Retinal pigment epithelial cell (primary cell): ENCODE results near the gene WWTR1.

Experiments used
- DNase-seq: peaks from one replicate; pipeline ENCODE4 v3.0.0-alpha.2; 2010; ENCODE audit warnings: low read depth
- H3K4me3 ChIP-seq: 2 replicates; pipeline ENCODE4 v1.5.1; 2011; ENCODE audit warnings: mild to moderate bottlenecking, low read length, control low read depth, moderate library complexity
- CTCF ChIP-seq: conservative IDR thresholded peaks from 2 replicates; pipeline ENCODE4 v1.5.1; 2011; ENCODE audit warnings: low read depth, low read length, control low read depth, inconsistent platforms

The WWTR1 gene

GRCh38 chr3:149472030-149472797 is 185.6 kb downstream of the WWTR1 start:
- no peak for DNase-seq
- no peak overlapping the region for H3K4me3 ChIP-seq
- TF ChIP-seq CTCF: no peak

- DNase-seq: no peak
- no peak overlapping the region for H3K4me3 ChIP-seq
- TF ChIP-seq CTCF: no peak
Measured at GRCh38 chr3:149470381-149470780, 187.4 kb downstream of the WWTR1 start.

- no peak for DNase-seq
- H3K4me3 ChIP-seq: no peak overlapping the region
- no peak for TF ChIP-seq CTCF
Measured at GRCh38 chr3:149468504-149469212, 189.2 kb downstream of the WWTR1 start.
